H9 (cell line): Measurements from ENCODE around the gene DIAPH3. TPM values are rescaled to one million over a fixed set of nuclear protein-coding genes. Genes with fewer than 3 reads are reported as not detected.

Experiments used
- DNase-seq: peaks from one replicate; pipeline ENCODE4 v3.0.0-alpha.2; 2017
- H2AFZ ChIP-seq: one replicate; pipeline ENCODE4 v1.6.1; 2013; ENCODE audit warnings: mild to moderate bottlenecking, low read length, control low read depth, moderate library complexity
- H2AK5ac ChIP-seq: 2 replicates; pipeline ENCODE4 v1.6.1; 2013; ENCODE audit warnings: low read length, control low read depth, mixed read lengths; ENCODE audit not compliant: insufficient read length
- H2BK120ac ChIP-seq: one replicate; pipeline ENCODE4 v1.6.1; 2013; ENCODE audit warnings: low read depth, mild to moderate bottlenecking, low read length, control low read depth, inconsistent platforms; ENCODE audit not compliant: poor library complexity, severe bottlenecking
- H2BK12ac ChIP-seq: 2 replicates; pipeline ENCODE4 v1.6.1; 2013; ENCODE audit warnings: low read length, control low read depth, mixed read lengths, low read depth; ENCODE audit not compliant: insufficient read length
- H2BK15ac ChIP-seq: 2 replicates; pipeline ENCODE4 v1.6.1; 2013; ENCODE audit warnings: low read depth, low read length, control low read depth
- H2BK20ac ChIP-seq: one replicate; pipeline ENCODE4 v1.6.1; 2013; ENCODE audit warnings: low read depth, mild to moderate bottlenecking, low read length, control low read depth, inconsistent platforms; ENCODE audit not compliant: poor library complexity, severe bottlenecking
- H2BK5ac ChIP-seq: 2 replicates; pipeline ENCODE4 v1.6.1; 2013; ENCODE audit warnings: low read length, control low read depth, mixed read lengths; ENCODE audit not compliant: insufficient read length
- H3K14ac ChIP-seq: 2 replicates; pipeline ENCODE4 v1.6.1; 2013; ENCODE audit warnings: low read length, control low read depth; ENCODE audit not compliant: insufficient read depth
- H3K18ac ChIP-seq: 2 replicates; pipeline ENCODE4 v1.6.1; 2013; ENCODE audit warnings: low read depth, mild to moderate bottlenecking, mixed read lengths, low read length, control low read depth; ENCODE audit not compliant: insufficient read length
- H3K23ac ChIP-seq: 2 replicates; pipeline ENCODE4 v1.6.1; 2013; ENCODE audit warnings: low read length, control low read depth, mixed read lengths, low read depth; ENCODE audit not compliant: insufficient read length
- H3K23me2 ChIP-seq: 2 replicates; pipeline ENCODE4 v1.6.1; 2013; ENCODE audit warnings: low read depth, mild to moderate bottlenecking, mixed read lengths, low read length, control low read depth; ENCODE audit not compliant: insufficient read length, poor library complexity, severe bottlenecking
- H3K27ac ChIP-seq: 2 replicates; pipeline ENCODE4 v1.5.1; 2013; ENCODE audit warnings: low read length, control low read depth, mixed read lengths, low read depth; ENCODE audit not compliant: insufficient read length
- H3K27me3 ChIP-seq: 2 replicates; pipeline ENCODE4 v1.6.1; 2013; ENCODE audit warnings: low read length, control low read depth, inconsistent platforms; ENCODE audit not compliant: insufficient read depth
- H3K4ac ChIP-seq: 2 replicates; pipeline ENCODE4 v1.6.1; 2013; ENCODE audit warnings: low read depth, mild to moderate bottlenecking, control low read depth, inconsistent platforms, low read length, moderate library complexity
- H3K4me1 ChIP-seq: 2 replicates; pipeline ENCODE4 v1.6.1; 2013; ENCODE audit warnings: low read length, control low read depth, inconsistent platforms; ENCODE audit not compliant: insufficient read depth
- H3K4me2 ChIP-seq: 2 replicates; pipeline ENCODE4 v1.6.1; 2013; ENCODE audit warnings: low read length, control low read depth, mixed read lengths; ENCODE audit not compliant: insufficient read length, insufficient read depth
- H3K56ac ChIP-seq: 2 replicates; pipeline ENCODE4 v1.6.1; 2013; ENCODE audit warnings: low read depth, mild to moderate bottlenecking, mixed read lengths, low read length, control low read depth; ENCODE audit not compliant: insufficient read length
- H3K79me1 ChIP-seq: 2 replicates; pipeline ENCODE4 v1.6.1; 2013; ENCODE audit warnings: low read depth, mild to moderate bottlenecking, moderate library complexity, low read length, control low read depth, inconsistent platforms; ENCODE audit not compliant: insufficient read depth, poor library complexity, severe bottlenecking
- H3K79me2 ChIP-seq: 2 replicates; pipeline ENCODE4 v1.6.1; 2013; ENCODE audit warnings: low read length, control low read depth, inconsistent platforms; ENCODE audit not compliant: insufficient read depth
- H3K9ac ChIP-seq: 2 replicates; pipeline ENCODE4 v1.6.1; 2013; ENCODE audit warnings: low read length, control low read depth, mixed read lengths; ENCODE audit not compliant: insufficient read length; ENCODE audit errors: extremely low read depth
- H3K9me3 ChIP-seq: one replicate; pipeline ENCODE4 v1.6.1; 2013; ENCODE audit warnings: low read depth, low read length, inconsistent platforms; ENCODE audit not compliant: control insufficient read depth
- H3T11ph ChIP-seq: one replicate; pipeline ENCODE4 v1.6.1; 2013; ENCODE audit warnings: mild to moderate bottlenecking, low read length, control low read depth, inconsistent platforms
- H4K20me1 ChIP-seq: one replicate; pipeline ENCODE4 v1.6.1; 2013; ENCODE audit not compliant: control insufficient read depth, insufficient read length, insufficient read depth
- H4K5ac ChIP-seq: 2 replicates; pipeline ENCODE4 v1.6.1; 2013; ENCODE audit warnings: low read depth, mild to moderate bottlenecking, mixed read lengths, low read length, control low read depth; ENCODE audit not compliant: insufficient read length
- H4K8ac ChIP-seq: replicated peaks from 2 replicates; pipeline ENCODE4 v1.6.1; 2013; ENCODE audit warnings: low read length, control low read depth, mixed read lengths, low read depth; ENCODE audit not compliant: insufficient read length
- H4K91ac ChIP-seq: 2 replicates; pipeline ENCODE4 v1.6.1; 2013; ENCODE audit warnings: low read depth, mild to moderate bottlenecking, moderate library complexity, mixed read lengths, low read length, control low read depth; ENCODE audit not compliant: insufficient read length
- H3K27ac Mint-ChIP-seq, 3 experiments: 2 replicates in 2 of 3; 3 replicates in 1 of 3; pipeline ENCODE4 v1.8.0; 2020 to 2021; ENCODE audit warnings: mixed read lengths in 3 of 3, mild to moderate bottlenecking in 1 of 3, moderate library complexity in 1 of 3
- H3K27me3 Mint-ChIP-seq: 2 replicates; pipeline ENCODE4 v1.8.0; 2021; ENCODE audit warnings: low read depth, mild to moderate bottlenecking, moderate library complexity, mixed read lengths
- H3K36me3 Mint-ChIP-seq, 3 experiments: 2 replicates in 2 of 3; 3 replicates in 1 of 3; pipeline ENCODE4 v1.8.0; 2020 to 2021; ENCODE audit warnings: low read depth in 3 of 3, mixed read lengths in 3 of 3; ENCODE audit not compliant: insufficient read depth in 1 of 3
- H3K4me1 Mint-ChIP-seq, 2 experiments: 2 replicates each; pipeline ENCODE4 v1.8.0; 2020; ENCODE audit warnings: mixed read lengths in 2 of 2
- H3K4me3 Mint-ChIP-seq, 2 experiments: 2 replicates in 1 of 2; 3 replicates in 1 of 2; pipeline ENCODE4 v1.8.0; 2020 to 2021; ENCODE audit warnings: mild to moderate bottlenecking in 2 of 2, mixed read lengths in 2 of 2, moderate library complexity in 1 of 2
- H3K9me3 Mint-ChIP-seq, 2 experiments: 2 replicates in 1 of 2; 3 replicates in 1 of 2; pipeline ENCODE4 v1.8.0; 2020; ENCODE audit warnings: mild to moderate bottlenecking in 2 of 2, mixed read lengths in 2 of 2, moderate library complexity in 1 of 2
- CTCF ChIP-seq: fragments of 200-600 bp; sonication (generic); conservative IDR thresholded peaks from 3 replicates; pipeline ENCODE4 v1.8.0; 2021; ENCODE audit warnings: antibody characterized with exemption, mild to moderate bottlenecking
- WGBS: extraction: QIAGEN DNeasy Blood & Tissue Kit; methylation state at CpG from one replicate; pipeline ENCODE4 v1.1.7; 2013; ENCODE audit warnings: missing lambda C conversion rate, low lambda C conversion rate, mixed read lengths; ENCODE audit not compliant: insufficient read length; ENCODE audit errors: extremely low coverage; 5-methylcytosine and 5-hydroxymethylcytosine counted together
- total RNA-seq: library from RNA; stranded (reverse); gene quantifications from 2 replicates; pipeline ENCODE4 v1.2.1, GENCODE V29; 2021

The DIAPH3 gene
- total RNA-seq, 1 experiment from 2014 or later = 23.1 TPM

- Histone ChIP-seq H3K27ac (no peak overlapping the region), H2BK120ac (no peak overlapping the region), H2AFZ (no peak overlapping the region), H3K9ac (no peak overlapping the region), H3K27me3 (no peaks in the 10 kb centered on the region), H3K14ac (no peak overlapping the region), H2AK5ac (no peak overlapping the region), H3K4me2 (no peak overlapping the region), H3K4ac (no peak overlapping the region), H2BK5ac (no peak overlapping the region), H4K8ac (no peak overlapping the region), H3K23me2 (no peaks in the 10 kb centered on the region), H3K23ac (no peak overlapping the region), H3K4me1 (no peaks in the 10 kb centered on the region), H2BK12ac (no peak overlapping the region), H4K91ac (no peak overlapping the region), H3K79me2 (no peaks in the 10 kb centered on the region), H3K56ac (no peak overlapping the region), H4K20me1 (no peaks in the 10 kb centered on the region), H3T11ph (no peak overlapping the region), H3K79me1 (no peaks in the 10 kb centered on the region), H3K18ac (no peak overlapping the region), H2BK20ac (no peak overlapping the region), H2BK15ac (no peak overlapping the region), H4K5ac (no peak overlapping the region), H3K9me3 (no peaks in the 10 kb centered on the region)
- WGBS = no CpG with 5 or more reads among the region's 3 CpGs
- DNase-seq = peak; percentile 45
- Mint-ChIP-seq H3K4me3 (no peak overlapping the region), H3K9me3 (no peaks in the 10 kb centered on the region), H3K27me3 (no peaks in the 10 kb centered on the region), H3K36me3 (peaks cover 4 to 12% (median 5%) of the 10 kb centered on the region in 3 experiments; a peak in 5 of 7 replicates), H3K4me1 (peaks cover 8 to 9% of the 10 kb centered on the region in 2 experiments), H3K27ac (no peak overlapping the region)
- no peak for TF ChIP-seq CTCF
Observed at GRCh38 chr13:59970847-59971246, 192.9 kb downstream of the DIAPH3 start.
